HFFc6 (cell line): ENCODE data around the gene GLP1R. TPM values are rescaled to one million over a fixed set of nuclear protein-coding genes. Genes with fewer than 3 reads are reported as not detected.

Experiments
- DNase-seq: peaks from one replicate; pipeline ENCODE4 v3.0.0-alpha.2; 2018
- H3K27ac Mint-ChIP-seq: 2 replicates; pipeline ENCODE4 v1.8.0; 2020; ENCODE audit warnings: mild to moderate bottlenecking, mixed read lengths
- H3K27me3 Mint-ChIP-seq: 2 replicates; pipeline ENCODE4 v1.8.0; 2021; ENCODE audit warnings: mild to moderate bottlenecking, moderate library complexity, mixed read lengths; ENCODE audit not compliant: insufficient read depth
- H3K36me3 Mint-ChIP-seq: 2 replicates; pipeline ENCODE4 v1.8.0; 2021; ENCODE audit warnings: low read depth, mixed read lengths
- H3K4me1 Mint-ChIP-seq: 2 replicates; pipeline ENCODE4 v1.8.0; 2020; ENCODE audit warnings: low read depth, mixed read lengths
- H3K4me3 Mint-ChIP-seq: 2 replicates; pipeline ENCODE4 v1.8.0; 2020; ENCODE audit warnings: mild to moderate bottlenecking, moderate library complexity, mixed read lengths
- H3K9me3 Mint-ChIP-seq: 2 replicates; pipeline ENCODE4 v1.8.0; 2020; ENCODE audit warnings: mild to moderate bottlenecking, mixed read lengths
- CTCF ChIP-seq: fragments of 200-600 bp; sonication (generic); IDR thresholded peaks from 2 replicates; pipeline ENCODE4 v1.5.0; 2021; ENCODE audit warnings: antibody characterized with exemption, mild to moderate bottlenecking
- total RNA-seq, 6 experiments: library from RNA; stranded (reverse); fragmentation: NEBNext Ultra II Directional; extraction: Animal tissue kit (Norgen Biotek cat#: 25700); gene quantifications; 2 replicates in 1 of 6; 3 replicates in 5 of 6; pipeline ENCODE4 v1.2.3, GENCODE V29; 2021

The GLP1R gene
- total RNA-seq, 6 experiments from 2014 or later, result not detected

GRCh38 chr6:39088331-39088730 is 39.8 kb downstream of the GLP1R start:
- DNase-seq, result peak; percentile 57
- Mint-ChIP-seq H3K36me3 (no peaks in the 10 kb centered on the region), H3K27ac (no peak overlapping the region), H3K4me3 (no peak overlapping the region), H3K27me3 (peaks cover 10% of the 10 kb centered on the region; the same call in 1 of the 2 replicates), H3K4me1 (no peaks in the 10 kb centered on the region), H3K9me3 (no peaks in the 10 kb centered on the region)
- peak; percentile 45 for TF ChIP-seq CTCF

GRCh38 chr6:39090036-39090435 is 41.5 kb downstream of the GLP1R start:
- Mint-ChIP-seq H3K36me3 (no peaks in the 10 kb centered on the region), H3K27me3 (peaks cover 10% of the 10 kb centered on the region), H3K4me3 (no peak overlapping the region), H3K4me1 (no peaks in the 10 kb centered on the region), H3K9me3 (no peaks in the 10 kb centered on the region), H3K27ac (no peak overlapping the region)
- no peak for DNase-seq
- TF ChIP-seq CTCF, result no peak

GRCh38 chr6:39091220-39091619 is 42.6 kb downstream of the GLP1R start:
- Mint-ChIP-seq H3K27me3 (peaks cover 9% of the 10 kb centered on the region), H3K9me3 (no peaks in the 10 kb centered on the region), H3K36me3 (no peaks in the 10 kb centered on the region), H3K4me1 (no peaks in the 10 kb centered on the region), H3K27ac (no peak overlapping the region), H3K4me3 (no peak overlapping the region)
- no peak for TF ChIP-seq CTCF
- no peak for DNase-seq

GRCh38 chr6:39092124-39092523 is 43.5 kb downstream of the GLP1R start:
- H3K27me3 Mint-ChIP-seq, result peaks cover 6% of the 10 kb centered on the region
- no peak overlapping the region for H3K4me3 Mint-ChIP-seq
- H3K27ac Mint-ChIP-seq, result no peak overlapping the region
- H3K4me1 Mint-ChIP-seq, result no peaks in the 10 kb centered on the region
- no peaks in the 10 kb centered on the region for H3K9me3 Mint-ChIP-seq
- TF ChIP-seq CTCF, result no peak
- DNase-seq, result no peak
- no peaks in the 10 kb centered on the region for H3K36me3 Mint-ChIP-seq

- H3K9me3 Mint-ChIP-seq, result no peaks in the 10 kb centered on the region
- H3K36me3 Mint-ChIP-seq, result no peaks in the 10 kb centered on the region
- no peak overlapping the region for H3K4me3 Mint-ChIP-seq
- DNase-seq, result no peak
- TF ChIP-seq CTCF, result no peak
- H3K27me3 Mint-ChIP-seq, result peaks cover 2% of the 10 kb centered on the region
- H3K4me1 Mint-ChIP-seq, result no peaks in the 10 kb centered on the region
- H3K27ac Mint-ChIP-seq, result no peak overlapping the region
Measured at GRCh38 chr6:39093149-39093708, 44.6 kb downstream of the GLP1R start.

GRCh38 chr6:39095578-39095977 is 47.0 kb downstream of the GLP1R start:
- H3K4me1 Mint-ChIP-seq, result no peaks in the 10 kb centered on the region
- no peak overlapping the region for H3K27ac Mint-ChIP-seq
- no peaks in the 10 kb centered on the region for H3K9me3 Mint-ChIP-seq

More at GRCh38 chr6:39095578-39095977, 47.0 kb downstream of the GLP1R start:
- DNase-seq, result no peak
- Mint-ChIP-seq H3K27me3 (peaks cover 3% of the 10 kb centered on the region), H3K4me3 (no peak overlapping the region), H3K36me3 (no peaks in the 10 kb centered on the region)
- TF ChIP-seq CTCF, result no peak
